GM19468 (cell line): ENCODE results near the gene RPS6KA5.
"Not testable (repeated sequence)": the region's sequence is repeated elsewhere in the genome, so short reads cannot be mapped to it uniquely, and the experiment has no call there.

ENCODE experiments used
- ATAC-seq: cut with Tn5 transposase; IDR thresholded peaks from one replicate; pipeline ENCODE4 v1.9.1; 2021; ENCODE audit warnings: mild to moderate bottlenecking, moderate library complexity, moderate number of reproducible peaks; ENCODE audit not compliant: unreplicated experiment; ENCODE audit errors: extremely low read depth

RPS6KA5 gene

DNA sequence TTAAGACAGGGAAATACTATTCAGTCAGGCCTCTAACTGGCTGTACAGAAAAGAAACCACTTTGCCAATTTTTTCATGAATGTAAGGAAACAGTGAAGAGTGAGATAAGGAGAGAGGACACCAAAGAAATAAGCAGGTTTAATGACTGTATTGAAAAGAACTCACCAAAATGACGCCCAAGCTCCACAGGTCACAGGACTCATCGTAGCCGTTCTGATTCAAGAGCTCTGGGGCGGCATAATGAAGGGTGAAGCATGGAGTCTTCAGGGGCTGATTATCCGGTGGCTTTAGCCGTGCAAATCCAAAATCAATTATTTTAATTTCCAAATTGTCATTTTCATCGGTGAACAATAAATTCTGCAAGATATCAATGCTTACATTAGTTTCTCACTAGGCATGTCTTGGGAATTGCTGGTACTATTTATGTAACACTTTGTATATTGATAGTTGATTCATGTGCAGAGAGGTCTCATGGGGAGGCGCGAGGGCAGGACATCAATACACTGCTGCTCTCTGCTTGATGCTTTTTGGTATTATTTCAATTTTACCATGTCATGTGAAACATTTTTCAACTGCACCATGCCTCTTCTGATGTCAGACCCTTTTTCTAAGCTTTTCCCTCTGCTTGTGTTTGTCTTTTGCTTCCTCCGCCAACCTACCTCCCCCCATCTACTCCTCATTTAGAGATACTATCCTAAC, 170.0 kb downstream of the RPS6KA5 start:
- ATAC-seq, result no peak

- no peak for ATAC-seq
Observed at GRCh38 chr14:90886297-90886815, 174.1 kb downstream of the RPS6KA5 start.

DNA sequence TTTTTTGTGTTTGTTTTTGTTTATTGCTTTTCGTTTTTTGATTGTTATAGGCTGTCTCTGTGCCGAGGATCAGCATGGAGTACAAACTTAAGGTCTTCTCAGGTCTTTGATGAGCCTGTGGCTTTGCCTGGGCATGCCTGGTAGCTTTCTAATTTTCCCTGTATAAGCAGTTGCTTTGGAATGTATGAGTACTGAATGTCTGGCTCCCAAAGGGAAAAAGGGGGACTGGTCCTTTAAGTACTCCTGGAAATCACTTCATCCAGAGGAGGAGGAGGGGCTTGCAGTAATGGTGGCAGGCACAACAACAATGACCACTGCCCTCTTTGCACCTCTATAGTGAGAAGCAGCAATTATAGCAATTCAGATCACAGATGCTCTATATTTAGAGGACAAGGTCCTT, 176.7 kb downstream of the RPS6KA5 start:
- no peak for ATAC-seq

DNA sequence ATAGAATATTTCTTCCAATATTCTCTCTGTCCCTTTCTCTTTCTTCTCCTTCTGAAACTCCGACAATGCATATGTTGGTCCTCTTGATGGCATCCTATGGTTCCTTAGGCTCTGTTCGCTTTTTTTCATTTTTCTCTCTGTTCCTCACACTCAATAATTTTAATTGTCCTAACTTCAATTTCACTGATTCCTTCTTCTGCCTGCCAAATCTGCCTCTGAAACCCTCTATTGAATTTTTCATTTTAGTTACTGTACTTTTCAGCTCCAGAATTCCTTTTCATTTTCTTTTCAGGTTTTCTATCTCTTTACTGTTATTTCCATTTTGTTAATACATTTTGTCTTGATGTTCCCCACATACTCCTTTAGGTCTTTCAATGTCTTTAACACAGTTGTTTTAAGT, 177.2 kb downstream of the RPS6KA5 start:
- no peak for ATAC-seq

DNA sequence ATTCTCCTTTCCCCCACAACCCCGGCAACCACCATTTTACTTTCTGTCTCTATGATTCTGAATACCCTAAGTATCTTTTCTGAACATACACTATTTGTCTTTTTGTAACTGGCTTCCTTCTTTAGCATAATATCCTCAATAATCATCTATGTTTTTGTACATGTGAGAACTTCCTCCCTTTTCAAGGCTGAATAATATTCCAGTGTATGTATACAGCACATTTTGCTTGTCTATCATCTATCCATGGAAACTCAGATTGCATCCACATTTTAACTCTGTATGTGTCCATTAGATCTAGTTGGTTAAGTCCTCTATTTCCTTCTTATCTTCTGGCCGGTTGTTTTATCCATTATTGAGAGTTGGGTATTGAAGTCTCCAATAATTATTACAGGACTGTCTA, 180.2 kb downstream of the RPS6KA5 start:
- ATAC-seq, result no peak

- no peak for ATAC-seq
Observed at GRCh38 chr14:90874599-90874998, 185.8 kb downstream of the RPS6KA5 start.

- ATAC-seq, result no peak
Observed at GRCh38 chr14:90871605-90872233, 188.7 kb downstream of the RPS6KA5 start.

- no peak for ATAC-seq
Observed at GRCh38 chr14:90870950-90871604, 189.4 kb downstream of the RPS6KA5 start.

- no peak for ATAC-seq
Observed at GRCh38 chr14:90867501-90867900, 192.9 kb downstream of the RPS6KA5 start.

- no peak for ATAC-seq
Observed at GRCh38 chr14:90866833-90867232, 193.6 kb downstream of the RPS6KA5 start.

DNA sequence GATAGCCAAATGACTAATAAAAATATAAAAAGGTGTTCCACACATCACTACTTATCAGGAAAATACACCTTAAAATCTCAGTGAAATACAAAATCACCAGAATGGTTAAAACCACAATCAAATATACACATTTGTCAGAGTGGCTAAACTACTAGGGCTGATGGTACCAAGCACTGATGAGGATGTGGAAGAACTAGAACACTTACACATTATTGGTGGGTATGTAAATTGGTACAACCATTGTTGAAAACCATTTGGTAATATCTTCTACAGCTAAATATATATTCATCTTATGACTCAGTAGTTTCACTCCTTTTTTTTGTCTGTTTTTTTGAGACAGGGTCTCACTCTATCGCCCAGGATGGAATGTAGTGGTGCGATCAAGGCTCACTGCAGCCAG, 195.7 kb downstream of the RPS6KA5 start:
- no peak for ATAC-seq

DNA sequence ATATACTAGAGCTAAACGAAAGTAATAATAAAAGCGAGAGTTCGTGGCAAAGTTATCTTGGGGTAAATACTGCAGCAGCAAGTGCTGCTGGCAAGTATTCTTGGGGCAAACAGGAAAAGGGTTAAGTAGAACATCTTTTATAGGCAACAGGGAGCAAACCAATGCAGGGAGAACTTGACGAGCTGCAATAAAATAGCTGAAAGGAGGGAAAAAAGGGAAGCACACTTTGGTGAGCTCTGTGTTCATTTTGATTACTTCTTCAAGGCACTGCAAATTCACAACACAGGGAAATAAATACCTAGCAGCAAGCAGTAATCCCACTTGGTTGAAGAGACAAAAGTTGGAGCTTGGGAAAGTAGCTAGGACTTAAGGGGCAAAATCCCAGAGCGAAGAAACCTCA, 201.9 kb downstream of the RPS6KA5 start:
- ATAC-seq, result no peak

- no peak for ATAC-seq
Observed at GRCh38 chr14:90857866-90858265, 202.6 kb downstream of the RPS6KA5 start.

GRCh38 chr14:90856115-90856514, 204.3 kb downstream of the RPS6KA5 start:
- ATAC-seq, result not testable (repeated sequence)

DNA sequence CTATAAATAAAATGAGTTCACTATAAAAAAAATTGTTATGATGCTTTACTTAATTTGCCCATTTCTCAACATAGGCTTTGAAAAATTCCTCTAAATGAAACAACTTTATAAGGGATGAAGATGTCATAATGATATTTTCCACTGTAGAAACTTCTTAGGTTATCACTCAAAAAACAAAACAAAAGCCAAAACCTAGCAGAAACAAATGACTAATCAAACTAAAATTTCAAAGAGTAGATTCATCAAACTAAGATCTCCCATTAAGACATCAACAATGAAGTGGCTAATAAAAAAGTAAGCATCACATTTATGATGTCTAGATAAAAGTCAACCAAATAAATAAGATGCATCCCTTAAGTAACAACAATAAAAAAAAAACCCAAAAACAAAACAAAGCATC, 207.3 kb downstream of the RPS6KA5 start:
- ATAC-seq, result no peak

DNA sequence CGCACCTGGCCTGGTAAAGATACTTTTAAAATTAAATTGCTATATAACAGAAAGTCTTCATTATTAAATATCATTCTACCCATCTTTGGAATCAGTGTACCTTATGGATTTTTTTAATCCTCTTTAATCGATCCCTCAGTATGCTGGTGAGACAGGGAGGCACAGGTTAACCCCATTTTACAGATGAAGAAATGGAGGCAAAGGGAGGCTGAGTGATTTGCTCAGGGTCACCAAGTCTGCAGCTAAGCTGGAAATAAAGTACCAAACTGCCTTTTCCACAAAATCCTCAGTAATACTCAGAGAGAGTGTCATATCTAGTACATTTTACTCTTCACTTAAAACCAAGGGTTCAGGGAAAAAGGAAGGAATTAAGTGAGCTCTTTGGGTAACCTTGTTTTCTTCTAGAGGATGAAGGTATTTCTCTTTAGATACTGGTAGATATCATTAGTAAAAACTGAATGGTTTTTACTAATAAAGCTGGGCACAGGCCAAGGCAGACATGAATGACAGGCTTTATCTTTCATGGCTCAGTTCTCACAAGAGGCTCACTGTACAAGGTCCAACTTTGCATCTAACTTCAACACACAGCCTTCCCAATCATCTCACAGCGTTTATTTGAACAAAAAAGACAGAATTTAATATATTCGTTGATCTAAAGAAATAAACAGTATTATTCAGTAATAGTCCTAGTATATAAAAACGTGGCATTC, 209.0 kb downstream of the RPS6KA5 start:
- no peak for ATAC-seq

GRCh38 chr14:90850487-90850886, 210.0 kb downstream of the RPS6KA5 start:
- ATAC-seq, result no peak

- ATAC-seq, result no peak
Observed at GRCh38 chr14:90849787-90850444, 210.5 kb downstream of the RPS6KA5 start.

GRCh38 chr14:90848944-90849731, 211.3 kb downstream of the RPS6KA5 start:
- no peak for ATAC-seq
